HG03196 (cell line): ENCODE results near the gene SOX8.

Experiments used
- ATAC-seq: cut with Tn5 transposase; IDR thresholded peaks from one replicate; pipeline ENCODE4 v1.9.1; 2021; ENCODE audit not compliant: unreplicated experiment

SOX8 gene

GRCh38 chr16:972316-973002 lies 9.1 kb upstream of the SOX8 start:
- ATAC-seq: no peak

- no peak for ATAC-seq
Observed at GRCh38 chr16:973366-973765, 8.2 kb upstream of the SOX8 start.

GRCh38 chr16:974001-974601 lies 7.5 kb upstream of the SOX8 start:
- no peak for ATAC-seq

GRCh38 chr16:974611-975261 lies 6.8 kb upstream of the SOX8 start:
- ATAC-seq: no peak

- no peak for ATAC-seq
Observed at GRCh38 chr16:975291-975690, 6.3 kb upstream of the SOX8 start.

GRCh38 chr16:976389-976931 lies 5.1 kb upstream of the SOX8 start:
- no peak for ATAC-seq

- ATAC-seq: no peak
Observed at GRCh38 chr16:977081-977701, 4.4 kb upstream of the SOX8 start.

GRCh38 chr16:977896-978295 lies 3.7 kb upstream of the SOX8 start:
- ATAC-seq: no peak

GRCh38 chr16:978403-978802 lies 3.2 kb upstream of the SOX8 start:
- ATAC-seq: no peak

- no peak for ATAC-seq
Observed at GRCh38 chr16:979147-979546, 2.4 kb upstream of the SOX8 start.

GRCh38 chr16:979859-980594 lies 1.5 kb upstream of the SOX8 start:
- ATAC-seq: no peak

- no peak for ATAC-seq
Observed at GRCh38 chr16:980595-980854, 1.0 kb upstream of the SOX8 start.

- ATAC-seq: no peak
Observed at GRCh38 chr16:982145-983043, 824 bp downstream of the SOX8 start.

GRCh38 chr16:983044-984030 lies 1.8 kb downstream of the SOX8 start:
- no peak for ATAC-seq

- no peak for ATAC-seq
Observed at GRCh38 chr16:984121-984694, 2.6 kb downstream of the SOX8 start.

GRCh38 chr16:984736-985636 lies 3.4 kb downstream of the SOX8 start:
- ATAC-seq: no peak

GRCh38 chr16:985646-986400 lies 4.3 kb downstream of the SOX8 start:
- ATAC-seq: no peak
